WTC11 (cell line): Measurements from ENCODE around the gene RGS19. TPM values are rescaled to one million over a fixed set of nuclear protein-coding genes. Genes with fewer than 3 reads are reported as not detected.

ENCODE experiments used
- ATAC-seq: fragments of 200-7000 bp; cut with Tn5 transposase; 2 replicates; pipeline ENCODE4 v1.10.0; 2021; ENCODE audit warnings: mild to moderate bottlenecking, moderate library complexity
- CTCF ChIA-PET: fragments of 300-600 bp; sonication (Branson Sonifier 250); formaldehyde crosslinking; loops from one replicate; lab custom pipeline; 2021; ENCODE audit warnings: antibody characterized with exemption; lab: Charles Lee
- POLR2A ChIA-PET: fragments of 350-600 bp; sonication (Branson Sonifier 250); formaldehyde crosslinking; loops from one replicate; lab custom pipeline; 2021; ENCODE audit warnings: antibody characterized with exemption; lab: Charles Lee
- DNase-seq: peaks from one replicate; pipeline ENCODE4 v3.0.0; 2021; ENCODE audit warnings: low spot score
- H3K27ac Mint-ChIP-seq: 2 replicates; pipeline ENCODE4 v1.8.0; 2021; ENCODE audit warnings: mixed read lengths
- H3K27me3 Mint-ChIP-seq: 2 replicates; pipeline ENCODE4 v1.8.0; 2021; ENCODE audit warnings: low read depth, mild to moderate bottlenecking, moderate library complexity, mixed read lengths
- H3K36me3 Mint-ChIP-seq: 2 replicates; pipeline ENCODE4 v1.8.0; 2021; ENCODE audit warnings: mixed read lengths
- H3K4me1 Mint-ChIP-seq: 2 replicates; pipeline ENCODE4 v1.8.0; 2022; ENCODE audit warnings: mixed read lengths
- H3K4me3 Mint-ChIP-seq: 2 replicates; pipeline ENCODE4 v1.8.0; 2021; ENCODE audit warnings: mild to moderate bottlenecking, moderate library complexity, mixed read lengths
- H3K9me3 Mint-ChIP-seq: 2 replicates; pipeline ENCODE4 v1.8.0; 2021; ENCODE audit warnings: mixed read lengths
- ATF6 ChIP-seq: sonication (generic); formaldehyde crosslinking; IDR thresholded peaks from 2 replicates; pipeline ENCODE4 v1.8.1; 2023; ENCODE audit warnings: mild to moderate bottlenecking, missing genetic modification reagents
- FOXK1 ChIP-seq: sonication (generic); formaldehyde crosslinking; IDR thresholded peaks from 2 replicates; pipeline ENCODE4 v1.8.0; 2022; ENCODE audit warnings: mild to moderate bottlenecking, moderate library complexity, missing genetic modification reagents
- FOXP1 ChIP-seq: sonication (generic); formaldehyde crosslinking; IDR thresholded peaks from 2 replicates; pipeline ENCODE4 v1.8.0; 2022; ENCODE audit warnings: missing genetic modification reagents, mild to moderate bottlenecking, moderate library complexity, borderline replicate concordance
- GTF2I ChIP-seq: fragments of 250-450 bp; sonication (Bioruptor Pico); conservative IDR thresholded peaks from 2 replicates; pipeline ENCODE4 v1.4.0; 2021; ENCODE audit warnings: mild to moderate bottlenecking
- IRF1 ChIP-seq: sonication (generic); formaldehyde crosslinking; IDR thresholded peaks from 2 replicates; pipeline ENCODE4 v1.8.0; 2023; ENCODE audit warnings: missing genetic modification reagents
- IRF2 ChIP-seq: sonication (generic); formaldehyde crosslinking; IDR thresholded peaks from 2 replicates; pipeline ENCODE4 v1.8.0; 2022; ENCODE audit warnings: low read depth, missing genetic modification reagents, borderline replicate concordance
- JUN ChIP-seq: sonication (generic); formaldehyde crosslinking; IDR thresholded peaks from 2 replicates; pipeline ENCODE4 v1.8.0; 2023; ENCODE audit warnings: mild to moderate bottlenecking, missing genetic modification reagents
- MXD4 ChIP-seq: fragments of 250-450 bp; sonication (Bioruptor Pico); IDR thresholded peaks from 2 replicates; pipeline ENCODE4 v1.8.0; 2021; ENCODE audit warnings: mild to moderate bottlenecking, moderate library complexity, borderline replicate concordance
- NR2C2 ChIP-seq: sonication (generic); formaldehyde crosslinking; IDR thresholded peaks from 2 replicates; pipeline ENCODE4 v1.8.0; 2022; ENCODE audit warnings: mild to moderate bottlenecking, missing genetic modification reagents
- NR3C1 ChIP-seq: sonication (generic); formaldehyde crosslinking; conservative IDR thresholded peaks from 2 replicates; pipeline ENCODE4 v1.8.1; 2023; ENCODE audit warnings: low read depth, mild to moderate bottlenecking, missing genetic modification reagents
- PRRX2 ChIP-seq: fragments of 250-450 bp; sonication (Bioruptor Pico); IDR thresholded peaks from 2 replicates; pipeline ENCODE4 v1.8.0; 2021; ENCODE audit warnings: mild to moderate bottlenecking
- SMAD4 ChIP-seq: sonication (generic); formaldehyde crosslinking; IDR thresholded peaks from 2 replicates; pipeline ENCODE4 v1.8.0; 2022; ENCODE audit warnings: mild to moderate bottlenecking, missing genetic modification reagents
- TEAD1 ChIP-seq: sonication (generic); formaldehyde crosslinking; IDR thresholded peaks from 2 replicates; pipeline ENCODE4 v1.8.0; 2022; ENCODE audit warnings: mild to moderate bottlenecking, missing genetic modification reagents
- TEAD4 ChIP-seq: sonication (generic); formaldehyde crosslinking; IDR thresholded peaks from 2 replicates; pipeline ENCODE4 v1.8.0; 2022; ENCODE audit warnings: mild to moderate bottlenecking, missing genetic modification reagents
- ZBTB43 ChIP-seq: sonication (generic); formaldehyde crosslinking; IDR thresholded peaks from 2 replicates; pipeline ENCODE4 v1.8.1; 2023; ENCODE audit warnings: mild to moderate bottlenecking, missing genetic modification reagents
- ZNF138 ChIP-seq: sonication (generic); formaldehyde crosslinking; conservative IDR thresholded peaks from 2 replicates; pipeline ENCODE4 v1.8.1; 2022; ENCODE audit warnings: mild to moderate bottlenecking, moderate library complexity, missing genetic modification reagents
- ZNF219 ChIP-seq: sonication (generic); formaldehyde crosslinking; IDR thresholded peaks from 2 replicates; pipeline ENCODE4 v1.8.0; 2023; ENCODE audit warnings: missing genetic modification reagents, mild to moderate bottlenecking, borderline replicate concordance
- ZNF232 ChIP-seq: sonication (generic); formaldehyde crosslinking; IDR thresholded peaks from 2 replicates; pipeline ENCODE4 v1.8.0; 2022; ENCODE audit warnings: mild to moderate bottlenecking, missing genetic modification reagents
- ZNF425 ChIP-seq: fragments of 250-450 bp; sonication (Bioruptor Pico); conservative IDR thresholded peaks from 2 replicates; pipeline ENCODE4 v1.9.0; 2021; ENCODE audit warnings: mild to moderate bottlenecking
- ZNF532 ChIP-seq: fragments of 250-450 bp; sonication (Bioruptor Pico); IDR thresholded peaks from 2 replicates; pipeline ENCODE4 v1.9.0; 2021; ENCODE audit warnings: mild to moderate bottlenecking, borderline replicate concordance
- ZNF671 ChIP-seq: fragments of 250-450 bp; sonication (Bioruptor Pico); IDR thresholded peaks from 2 replicates; pipeline ENCODE4 v1.8.0; 2021; ENCODE audit warnings: mild to moderate bottlenecking
- ZSCAN18 ChIP-seq: fragments of 250-450 bp; sonication (Bioruptor Pico); IDR thresholded peaks from 2 replicates; pipeline ENCODE4 v2.1.2; 2022; ENCODE audit warnings: mild to moderate bottlenecking, moderate library complexity
- total RNA-seq: library from RNA; stranded (reverse); gene quantifications from 3 replicates; pipeline ENCODE4 v1.2.3, GENCODE V29; 2021

RGS19 gene
- total RNA-seq, 1 experiment from 2014 or later = 13.8 TPM

- ChIA-PET CTCF (no interaction called here), POLR2A (no interaction called here)
- DNase-seq (no peak), ATAC-seq (no peak)
- Mint-ChIP-seq H3K36me3 (peaks cover 44% of the 10 kb centered on the region), H3K27ac (no peak overlapping the region), H3K9me3 (no peaks in the 10 kb centered on the region), H3K4me1 (peaks cover 5% of the 10 kb centered on the region), H3K4me3 (no peak overlapping the region), H3K27me3 (no peaks in the 10 kb centered on the region)
- TF ChIP-seq SMAD4 (CRISPR knock-in tag) (no peak), ZNF671 (CRISPR knock-in tag) (no peak), ZBTB43 (no peak), FOXK1 (CRISPR knock-in tag) (no peak), ZNF232 (CRISPR knock-in tag) (no peak), ZNF532 (CRISPR knock-in tag) (no peak)
Observed at GRCh38 chr20:64030371-64031134, 48.8 kb downstream of the RGS19 start.

GRCh38 chr20:64029293-64030117, 49.8 kb downstream of the RGS19 start:
- no peak overlapping the region for H3K4me3 Mint-ChIP-seq
- CTCF ChIA-PET = no interaction called here
- peaks cover 49% of the 10 kb centered on the region for H3K36me3 Mint-ChIP-seq
- H3K4me1 Mint-ChIP-seq = no peaks in the 10 kb centered on the region
- POLR2A ChIA-PET = interaction anchor here (0.7 kb wide), 1 partner anchor 25 kb away, joined by 3 read pairs; no protein-coding TSS in a partner anchor
- no peaks in the 10 kb centered on the region for H3K9me3 Mint-ChIP-seq
- no peaks in the 10 kb centered on the region for H3K27me3 Mint-ChIP-seq
- no peak for DNase-seq
- H3K27ac Mint-ChIP-seq = no peak overlapping the region
- no peak for ATAC-seq
- TF ChIP-seq ZNF219 (CRISPR knock-in tag) (no peak), TEAD4 (no peak), IRF1 (CRISPR knock-in tag) (no peak), JUN (CRISPR knock-in tag) (no peak), FOXP1 (CRISPR knock-in tag) (no peak), GTF2I (CRISPR knock-in tag) (no peak), ZSCAN18 (CRISPR knock-in tag) (no peak), IRF2 (CRISPR knock-in tag) (no peak), PRRX2 (CRISPR knock-in tag) (no peak), ATF6 (CRISPR knock-in tag) (no peak), ZNF138 (CRISPR knock-in tag) (no peak), NR2C2 (no peak), MXD4 (CRISPR knock-in tag) (no peak), NR3C1 (CRISPR knock-in tag) (no peak), ZNF425 (CRISPR knock-in tag) (no peak), TEAD1 (CRISPR knock-in tag) (no peak)
